Mesothelial cell of epicardium (in vitro differentiated cells): ENCODE results near the gene SSH2. TPM values are rescaled to one million over a fixed set of nuclear protein-coding genes. Genes with fewer than 3 reads are reported as not detected.
A peak's percentile ranks its signal among the peaks of the same experiment; 100 is the strongest.

ENCODE experiments used
- DNase-seq, 2 experiments: peaks; one replicate each; pipeline ENCODE4 v3.0.0; 2021; ENCODE audit warnings: low spot score in 2 of 2; ENCODE audit not compliant: unreplicated experiment in 2 of 2
- H3K27ac Mint-ChIP-seq: 2 replicates; pipeline ENCODE4 v1.8.0; 2021; ENCODE audit warnings: mixed read lengths
- H3K27me3 Mint-ChIP-seq: 2 replicates; pipeline ENCODE4 v1.8.0; 2021; ENCODE audit warnings: low read depth, mixed read lengths
- H3K36me3 Mint-ChIP-seq: 2 replicates; pipeline ENCODE4 v1.8.0; 2021; ENCODE audit warnings: mixed read lengths
- H3K4me1 Mint-ChIP-seq: 2 replicates; pipeline ENCODE4 v1.8.0; 2021; ENCODE audit warnings: mixed read lengths
- H3K4me3 Mint-ChIP-seq: 2 replicates; pipeline ENCODE4 v1.8.0; 2021; ENCODE audit warnings: mild to moderate bottlenecking, moderate library complexity, mixed read lengths
- H3K9me3 Mint-ChIP-seq: 2 replicates; pipeline ENCODE4 v1.8.0; 2021; ENCODE audit warnings: mixed read lengths
- CTCF ChIP-seq: fragments of 200-600 bp; sonication (generic); IDR thresholded peaks from one replicate; pipeline ENCODE4 v1.5.0; 2021; ENCODE audit warnings: antibody characterized with exemption; ENCODE audit not compliant: unreplicated experiment
- total RNA-seq: library from RNA; stranded (reverse); gene quantifications from 3 replicates; pipeline ENCODE4 v1.2.1, GENCODE V29; 2021

SSH2 gene
- total RNA-seq, 1 donor from 2014 or later: 23.7 TPM

- H3K36me3 Mint-ChIP-seq: peaks cover 1% of the 10 kb centered on the region
- no peak for DNase-seq
- no peak overlapping the region for H3K4me3 Mint-ChIP-seq
- no peaks in the 10 kb centered on the region for H3K27me3 Mint-ChIP-seq
- peaks cover 15% of the 10 kb centered on the region for H3K4me1 Mint-ChIP-seq
- no peak overlapping the region for H3K27ac Mint-ChIP-seq
- H3K9me3 Mint-ChIP-seq: no peaks in the 10 kb centered on the region
- TF ChIP-seq CTCF: no peak
These were observed 279.6 kb downstream of the SSH2 start for GRCh38 chr17:29650396-29650795.

- H3K9me3 Mint-ChIP-seq: no peaks in the 10 kb centered on the region
- DNase-seq: no peak
- H3K27ac Mint-ChIP-seq: no peak overlapping the region
- no peak overlapping the region for H3K4me3 Mint-ChIP-seq
- H3K27me3 Mint-ChIP-seq: no peaks in the 10 kb centered on the region
- H3K36me3 Mint-ChIP-seq: peaks cover 7% of the 10 kb centered on the region
- H3K4me1 Mint-ChIP-seq: peaks cover 13% of the 10 kb centered on the region
- TF ChIP-seq CTCF: no peak
These were observed 280.7 kb downstream of the SSH2 start for GRCh38 chr17:29649359-29649758.

GRCh38 chr17:29648005-29648404, 282.0 kb downstream of the SSH2 start:
- Mint-ChIP-seq H3K36me3 (peaks cover 7% of the 10 kb centered on the region), H3K27me3 (no peaks in the 10 kb centered on the region), H3K4me1 (peaks cover 10% of the 10 kb centered on the region)

GRCh38 chr17:29645515-29646051, 284.4 kb downstream of the SSH2 start:
- DNase-seq: no peak
- peaks cover 7% of the 10 kb centered on the region for H3K36me3 Mint-ChIP-seq
- H3K9me3 Mint-ChIP-seq: no peaks in the 10 kb centered on the region
- H3K4me1 Mint-ChIP-seq: peaks cover 26% of the 10 kb centered on the region
- TF ChIP-seq CTCF: no peak
- peak overlapping the region; percentile 34 for H3K27ac Mint-ChIP-seq
- no peaks in the 10 kb centered on the region for H3K27me3 Mint-ChIP-seq
- no peak overlapping the region for H3K4me3 Mint-ChIP-seq

More at GRCh38 chr17:29648005-29648404, 282.0 kb downstream of the SSH2 start:
- DNase-seq: no peak
- no peak for TF ChIP-seq CTCF
- Mint-ChIP-seq H3K9me3 (no peaks in the 10 kb centered on the region), H3K4me3 (no peak overlapping the region), H3K27ac (no peak overlapping the region)

GRCh38 chr17:29643817-29644160, 286.2 kb downstream of the SSH2 start:
- Mint-ChIP-seq H3K9me3 (no peaks in the 10 kb centered on the region), H3K27me3 (no peaks in the 10 kb centered on the region), H3K4me1 (peaks cover 35% of the 10 kb centered on the region), H3K27ac (peak overlapping the region; percentile 39), H3K4me3 (no peak overlapping the region), H3K36me3 (peaks cover 7% of the 10 kb centered on the region)
- no peak for DNase-seq
- no peak for TF ChIP-seq CTCF

- Mint-ChIP-seq H3K4me3 (no peak overlapping the region), H3K36me3 (peaks cover 7% of the 10 kb centered on the region)
These were observed 287.8 kb downstream of the SSH2 start for GRCh38 chr17:29642171-29642611.

More at GRCh38 chr17:29642171-29642611, 287.8 kb downstream of the SSH2 start:
- TF ChIP-seq CTCF: no peak
- Mint-ChIP-seq H3K27ac (peak overlapping the region; percentile 87), H3K27me3 (no peaks in the 10 kb centered on the region), H3K9me3 (no peaks in the 10 kb centered on the region), H3K4me1 (peaks cover 35% of the 10 kb centered on the region)
- no peak for DNase-seq
